ENCODE measurements around the gene MAST4.

- no peak for TF ChIP-seq CTCF (IDR thresholded peaks at IDR 0.05; ENCODE audit: low read depth, low read length)
- no peak for TF ChIP-seq EZH2phosphoT487 (IDR thresholded peaks at IDR 0.05; ENCODE audit: low read depth)
These were observed 564.1 kb downstream of the MAST4 start for GRCh38 chr5:67160272-67160671.

Measured in OCI-LY3 (cell line).